HEK293T (cell line): Measurements from ENCODE around the gene DBP.

Experiments
- CTCF ChIA-PET: fragments of 350-600 bp; formaldehyde crosslinking; extraction: SDS; loops from one replicate; lab custom pipeline; 2021; ENCODE audit warnings: antibody characterized with exemption, inconsistent platforms; lab: Yijun Ruan, JAX
- POLR2A ChIA-PET: fragments of 350-600 bp; formaldehyde crosslinking; extraction: SDS; loops from one replicate; lab custom pipeline; 2020; ENCODE audit warnings: antibody characterized with exemption, inconsistent platforms; lab: Yijun Ruan, JAX
- DNase-seq: peaks from one replicate; pipeline ENCODE4 v3.0.0; 2012; ENCODE audit warnings: mixed read lengths; ENCODE audit errors: extremely low spot score
- ARNT ChIP-seq: fragments of 450-650 bp; IDR thresholded peaks from 2 replicates; pipeline ENCODE4 v1.6.1; 2017; ENCODE audit warnings: mild to moderate bottlenecking
- BHLHE40 ChIP-seq: fragments of 450-650 bp; IDR thresholded peaks from 2 replicates; pipeline ENCODE4 v1.6.1; 2016; ENCODE audit warnings: mild to moderate bottlenecking, moderate library complexity, borderline replicate concordance
- CTBP1 ChIP-seq: fragments of 450-650 bp; IDR thresholded peaks from 2 replicates; pipeline ENCODE4 v1.6.1; 2016; ENCODE audit warnings: borderline replicate concordance
- ELF4 ChIP-seq: fragments of 450-650 bp; IDR thresholded peaks from 2 replicates; pipeline ENCODE4 v1.6.1; 2017; ENCODE audit warnings: antibody characterized with exemption
- FOXA1 ChIP-seq: fragments of 450-650 bp; IDR thresholded peaks from 2 replicates; pipeline ENCODE4 v1.6.1; 2016; ENCODE audit warnings: mild to moderate bottlenecking
- FOXK2 ChIP-seq: fragments of 450-650 bp; IDR thresholded peaks from 2 replicates; pipeline ENCODE4 v1.6.1; 2016; ENCODE audit warnings: mild to moderate bottlenecking
- FOXM1 ChIP-seq: fragments of 450-650 bp; IDR thresholded peaks from 2 replicates; pipeline ENCODE4 v1.6.1; 2017; ENCODE audit warnings: mild to moderate bottlenecking, borderline replicate concordance
- HDGF ChIP-seq: fragments of 450-650 bp; IDR thresholded peaks from 2 replicates; pipeline ENCODE4 v1.6.1; 2017; ENCODE audit warnings: antibody characterized with exemption, borderline replicate concordance
- L3MBTL2 ChIP-seq: fragments of 450-650 bp; conservative IDR thresholded peaks from 2 replicates; pipeline ENCODE4 v1.6.1; 2016; ENCODE audit warnings: mild to moderate bottlenecking
- LEF1 ChIP-seq: fragments of 450-650 bp; IDR thresholded peaks from 2 replicates; pipeline ENCODE4 v1.6.1; 2017; ENCODE audit warnings: mild to moderate bottlenecking, borderline replicate concordance
- NFRKB ChIP-seq: fragments of 450-650 bp; IDR thresholded peaks from 2 replicates; pipeline ENCODE4 v1.6.1; 2016; ENCODE audit warnings: mild to moderate bottlenecking, moderate library complexity
- SP1 ChIP-seq: fragments of 450-650 bp; IDR thresholded peaks from 2 replicates; pipeline ENCODE4 v1.6.1; 2017
- SUZ12 ChIP-seq: fragments of 450-650 bp; IDR thresholded peaks from 2 replicates; pipeline ENCODE4 v1.6.1; 2016; ENCODE audit warnings: mild to moderate bottlenecking
- TARDBP ChIP-seq: fragments of 450-650 bp; IDR thresholded peaks from 2 replicates; pipeline ENCODE4 v1.6.1; 2016
- ZNF384 ChIP-seq: fragments of 450-650 bp; IDR thresholded peaks from 2 replicates; pipeline ENCODE4 v1.6.1; 2016
- TF ChIP-seq, protein P1 (sequence below): fragments of 450-650 bp; IDR thresholded peaks from 2 replicates; pipeline ENCODE4 v1.6.1; 2016

Gene DBP

DNA sequence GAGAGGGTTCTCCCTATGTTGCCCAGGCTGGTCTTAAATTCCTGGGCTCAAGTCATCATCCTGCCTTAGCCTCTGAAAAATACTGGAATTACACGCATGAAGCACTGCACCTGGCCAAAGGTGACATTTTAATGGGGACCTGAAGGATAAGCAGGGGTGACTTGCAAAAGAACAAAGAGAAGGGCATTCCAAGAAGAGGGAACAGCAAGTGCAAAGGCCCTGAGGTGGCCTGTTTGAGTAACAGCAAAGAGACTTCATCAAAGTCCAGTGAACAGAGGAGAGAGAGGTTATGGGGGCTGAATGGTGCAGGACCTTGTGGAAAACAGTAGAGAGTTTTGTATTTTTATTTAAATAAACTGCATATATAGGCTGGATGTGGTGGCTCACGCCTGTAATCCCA, 4.7 kb upstream of the DBP start:
- POLR2A ChIA-PET, result no interaction called here
- CTCF ChIA-PET, result no interaction called here

DNA sequence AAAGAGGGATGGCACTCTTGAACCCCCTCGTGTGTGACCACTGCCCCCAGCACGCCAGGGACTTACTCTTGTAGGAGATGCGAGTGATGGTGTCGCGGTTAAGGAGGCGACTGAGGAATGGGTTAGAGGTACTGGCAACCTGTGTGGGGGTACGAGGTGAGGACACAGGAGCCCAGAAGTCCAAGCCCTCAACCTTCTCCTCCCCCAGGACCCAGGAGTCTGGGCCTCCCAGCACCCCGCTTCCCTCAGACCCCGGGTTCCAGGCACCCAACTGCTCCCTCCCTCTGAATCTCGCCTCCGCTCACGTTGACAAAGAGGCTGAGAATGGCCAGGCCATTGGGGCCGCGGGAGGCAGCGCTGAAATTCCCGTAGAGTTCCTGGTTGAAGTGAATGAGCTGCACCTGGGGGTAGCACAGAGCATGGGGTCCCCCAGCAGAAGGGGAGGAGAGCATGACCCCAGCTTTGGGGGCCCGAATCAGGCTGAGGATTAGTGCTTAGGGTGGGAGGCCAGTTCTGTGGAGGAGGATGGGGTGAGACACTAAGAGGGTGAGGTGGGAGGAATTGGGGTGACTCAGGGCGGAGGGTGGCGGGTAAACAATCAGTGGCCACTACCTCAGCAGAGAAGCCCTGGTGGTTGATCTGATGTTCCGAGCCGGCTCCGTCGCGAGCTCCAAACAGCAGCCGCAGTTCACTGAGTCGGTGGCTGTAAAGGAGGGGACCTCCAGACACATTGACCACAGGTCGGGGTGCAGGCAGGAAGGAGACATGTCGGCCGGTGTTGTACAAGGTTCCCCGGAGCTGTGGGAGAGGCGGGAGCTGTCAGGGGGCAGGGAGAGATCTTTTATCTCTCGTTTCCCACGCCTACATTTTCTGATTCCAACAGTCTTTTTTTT, 2.5 kb upstream of the DBP start:
- ChIA-PET POLR2A (no interaction called here), CTCF (interaction anchor here (0.6 kb wide), 1 partner anchor 339 kb away, joined by 3 read pairs; no protein-coding TSS in a partner anchor)
- DNase-seq, result no peak
- TF ChIP-seq CTBP1 (no peak), ARNT (no peak), NFRKB (no peak), L3MBTL2 (no peak), SP1 (no peak), FOXM1 (no peak), LEF1 (no peak), ZNF384 (no peak), TARDBP (no peak)
- TF ChIP-seq, protein P1, sequence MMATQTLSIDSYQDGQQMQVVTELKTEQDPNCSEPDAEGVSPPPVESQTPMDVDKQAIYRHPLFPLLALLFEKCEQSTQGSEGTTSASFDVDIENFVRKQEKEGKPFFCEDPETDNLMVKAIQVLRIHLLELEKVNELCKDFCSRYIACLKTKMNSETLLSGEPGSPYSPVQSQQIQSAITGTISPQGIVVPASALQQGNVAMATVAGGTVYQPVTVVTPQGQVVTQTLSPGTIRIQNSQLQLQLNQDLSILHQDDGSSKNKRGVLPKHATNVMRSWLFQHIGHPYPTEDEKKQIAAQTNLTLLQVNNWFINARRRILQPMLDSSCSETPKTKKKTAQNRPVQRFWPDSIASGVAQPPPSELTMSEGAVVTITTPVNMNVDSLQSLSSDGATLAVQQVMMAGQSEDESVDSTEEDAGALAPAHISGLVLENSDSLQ, result no peak

More for the DNA sequence above, 4.7 kb upstream of the DBP start:
- no peak for TF ChIP-seq HDGF
- no peak for TF ChIP-seq ARNT
- TF ChIP-seq LEF1, result no peak
- TF ChIP-seq ZNF384, result no peak
- TF ChIP-seq, protein P1, result no peak
- no peak for TF ChIP-seq TARDBP
- TF ChIP-seq NFRKB, result no peak
- no peak for TF ChIP-seq CTBP1
- no peak for TF ChIP-seq FOXK2
- TF ChIP-seq SP1, result no peak
- TF ChIP-seq L3MBTL2, result no peak
- no peak for TF ChIP-seq SUZ12
- no peak for TF ChIP-seq BHLHE40
- no peak for TF ChIP-seq FOXM1
- no peak for TF ChIP-seq FOXA1
- no peak for TF ChIP-seq ELF4
- DNase-seq, result no peak

DNA sequence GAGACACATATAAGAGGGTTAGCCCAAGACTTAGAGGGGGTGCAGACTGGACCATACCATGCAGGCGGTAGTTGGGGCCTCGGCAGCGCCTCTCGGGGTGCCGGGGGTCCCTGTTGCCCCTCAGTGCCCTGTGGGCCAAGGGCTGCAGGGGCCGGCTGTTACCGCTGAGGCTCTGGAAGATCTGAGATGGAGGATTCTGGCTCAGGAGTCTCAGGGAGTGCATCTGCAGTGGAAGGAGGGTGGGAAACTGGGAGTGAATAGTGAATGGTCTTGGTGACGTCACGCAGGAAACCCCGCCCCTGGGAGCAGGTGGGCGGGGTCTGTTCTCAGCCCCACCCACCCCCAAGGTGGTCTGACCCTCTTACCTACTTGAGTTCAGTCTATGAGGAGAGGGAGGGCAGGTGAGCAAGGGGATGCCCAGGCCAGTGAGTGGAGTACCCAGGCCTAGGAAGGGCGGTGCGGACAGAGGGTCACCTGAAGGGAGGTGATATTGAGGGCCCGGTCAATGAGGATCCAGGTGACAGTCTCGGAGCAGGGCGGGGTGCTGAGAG, 1.7 kb upstream of the DBP start:
- ChIA-PET CTCF (no interaction called here), POLR2A (no interaction called here)
- DNase-seq, result no peak
- TF ChIP-seq SUZ12, result no peak
- TF ChIP-seq ZNF384, result no peak
- no peak for TF ChIP-seq FOXM1
- no peak for TF ChIP-seq ELF4
- TF ChIP-seq ARNT, result no peak
- TF ChIP-seq, protein P1, result no peak
- TF ChIP-seq LEF1, result no peak
- no peak for TF ChIP-seq FOXA1
- no peak for TF ChIP-seq TARDBP
- no peak for TF ChIP-seq NFRKB
- TF ChIP-seq FOXK2, result no peak
- TF ChIP-seq L3MBTL2, result no peak
- TF ChIP-seq HDGF, result no peak
- no peak for TF ChIP-seq CTBP1
- TF ChIP-seq BHLHE40, result no peak
- TF ChIP-seq SP1, result no peak

DNA sequence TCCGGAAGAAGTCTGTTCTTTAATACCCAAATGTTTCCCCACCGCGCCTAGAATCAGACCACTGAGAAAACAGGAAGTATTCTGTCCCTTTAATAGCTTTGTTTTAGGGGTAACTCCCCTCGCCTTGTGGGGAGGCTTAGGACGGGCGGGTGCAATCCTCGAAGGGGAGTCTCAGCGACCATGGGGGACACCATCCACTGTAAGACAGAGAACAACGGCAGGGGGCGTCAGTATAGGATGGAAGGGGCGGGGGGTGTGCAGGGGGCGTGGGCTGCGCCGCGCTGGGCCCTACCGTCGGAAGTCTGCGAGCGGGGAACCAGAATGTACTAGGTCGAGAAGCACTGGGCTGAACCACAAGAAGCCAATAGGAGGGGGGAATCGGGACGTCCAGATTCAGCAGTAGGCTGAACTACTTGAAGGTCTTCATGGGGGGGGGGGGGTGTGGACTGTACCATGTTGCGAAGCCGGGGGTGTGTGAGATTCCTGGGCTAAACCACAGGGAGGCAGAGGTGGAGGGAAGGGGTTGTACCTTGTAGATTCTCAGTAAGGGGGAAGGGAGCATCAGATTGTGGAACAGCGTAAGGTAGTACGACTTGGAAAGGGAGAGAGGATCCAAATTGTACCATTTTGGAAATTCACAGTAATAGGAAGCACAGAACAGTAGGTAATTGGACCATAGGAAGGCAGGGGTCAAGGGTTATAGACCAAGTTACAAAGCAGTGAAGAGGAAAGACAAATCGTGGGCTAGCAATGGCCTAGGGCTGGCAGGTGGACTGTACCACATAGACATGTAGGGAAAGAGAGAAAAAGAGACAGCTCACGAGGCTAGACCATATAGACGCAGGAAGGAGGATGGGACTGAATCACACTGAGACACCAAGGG, 1.0 kb upstream of the DBP start:
- ChIA-PET POLR2A (interaction anchor here (1.8 to 2.3 kb wide), 2 partner anchors 8 to 19 kb away, joined by 7 to 12 read pairs; partner anchors contain the start of genes CA11, RPL18 and SPHK2), CTCF (no interaction called here)
- peak; percentile 78 for DNase-seq
- TF ChIP-seq ELF4 (no peak), FOXM1 (no peak; the same call in 1 of the 2 replicates), TARDBP (no peak), BHLHE40 (no peak; the same call in 1 of the 2 replicates), HDGF (no peak), ZNF384 (no peak), NFRKB (no peak), FOXA1 (no peak), CTBP1 (no peak), L3MBTL2 (no peak)
- TF ChIP-seq, protein P1, result no peak
